Glutamatergic neuron (in vitro differentiated cells): ENCODE data around the gene CALB2. TPM values are rescaled to one million over a fixed set of nuclear protein-coding genes. Genes with fewer than 3 reads are reported as not detected.

Source experiments
- DNase-seq: peaks from one replicate; pipeline ENCODE4 v3.0.0; 2022
- H3K27ac Mint-ChIP-seq: one replicate; pipeline ENCODE4 v1.8.0; 2020; ENCODE audit warnings: mild to moderate bottlenecking, mixed read lengths, inconsistent platforms; ENCODE audit not compliant: unreplicated experiment
- H3K27me3 Mint-ChIP-seq: one replicate; pipeline ENCODE4 v1.8.0; 2020; ENCODE audit warnings: mild to moderate bottlenecking, moderate library complexity, mixed read lengths, inconsistent platforms; ENCODE audit not compliant: unreplicated experiment
- H3K36me3 Mint-ChIP-seq: one replicate; pipeline ENCODE4 v1.8.0; 2020; ENCODE audit warnings: mild to moderate bottlenecking, mixed read lengths, inconsistent platforms; ENCODE audit not compliant: unreplicated experiment
- H3K4me1 Mint-ChIP-seq: one replicate; pipeline ENCODE4 v1.8.0; 2020; ENCODE audit warnings: mild to moderate bottlenecking, low read depth, mixed read lengths, inconsistent platforms; ENCODE audit not compliant: unreplicated experiment
- H3K4me3 Mint-ChIP-seq: one replicate; pipeline ENCODE4 v1.8.0; 2020; ENCODE audit warnings: mild to moderate bottlenecking, mixed read lengths, inconsistent platforms; ENCODE audit not compliant: unreplicated experiment
- H3K9me3 Mint-ChIP-seq: one replicate; pipeline ENCODE4 v1.8.0; 2020; ENCODE audit warnings: mild to moderate bottlenecking, moderate library complexity, mixed read lengths, inconsistent platforms; ENCODE audit not compliant: unreplicated experiment
- total RNA-seq: library from RNA; stranded (reverse); fragmentation: NEBNext Ultra II Directional; extraction: Animal tissue kit (Norgen Biotek cat#: 25700); gene quantifications from one replicate; pipeline ENCODE4 v1.2.1, GENCODE V29; 2021; ENCODE audit not compliant: unreplicated experiment
- TF ChIP-seq, protein P1 (sequence below): fragments of 200-600 bp; sonication (generic); IDR thresholded peaks from one replicate; pipeline ENCODE4 v1.5.0; 2021; ENCODE audit not compliant: partially characterized antibody, unreplicated experiment

The CALB2 gene
- total RNA-seq, 1 donor from 2014 or later, result 0.39 TPM

DNA sequence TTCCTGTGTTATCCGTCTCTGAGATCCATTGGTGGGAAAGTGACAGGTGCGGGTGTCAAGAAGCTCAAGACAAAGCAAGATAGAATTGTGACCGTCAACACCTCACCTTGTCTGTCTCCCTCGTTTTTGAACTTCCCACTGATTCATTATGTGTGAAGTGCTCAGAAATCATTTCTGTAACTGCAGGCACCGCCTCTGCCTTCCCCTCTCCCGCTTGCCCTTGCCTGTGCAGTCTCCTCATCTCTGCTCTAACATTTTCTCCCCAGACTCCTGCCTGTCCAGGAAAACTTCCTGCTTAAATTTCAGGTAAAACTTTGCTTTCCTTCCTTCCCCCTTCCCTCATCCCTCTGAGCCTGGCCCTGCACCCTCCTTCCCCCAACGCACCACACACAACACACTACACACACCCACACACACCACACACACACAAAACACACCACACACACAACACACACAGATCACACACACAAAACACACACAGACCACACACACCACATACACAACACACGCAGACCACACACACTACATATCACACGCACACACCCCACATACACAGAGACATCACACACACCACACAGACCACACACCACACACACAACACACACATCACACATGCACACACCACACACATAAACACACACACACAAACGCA is 25.7 kb downstream of the CALB2 start:
- Mint-ChIP-seq H3K4me3 (peak overlapping the region; percentile 28), H3K27ac (peak overlapping the region; percentile 15), H3K36me3 (peaks cover 5% of the 10 kb centered on the region), H3K4me1 (peaks cover 4% of the 10 kb centered on the region), H3K27me3 (peaks cover 5% of the 10 kb centered on the region), H3K9me3 (peaks cover 5% of the 10 kb centered on the region)
- TF ChIP-seq, protein P1, sequence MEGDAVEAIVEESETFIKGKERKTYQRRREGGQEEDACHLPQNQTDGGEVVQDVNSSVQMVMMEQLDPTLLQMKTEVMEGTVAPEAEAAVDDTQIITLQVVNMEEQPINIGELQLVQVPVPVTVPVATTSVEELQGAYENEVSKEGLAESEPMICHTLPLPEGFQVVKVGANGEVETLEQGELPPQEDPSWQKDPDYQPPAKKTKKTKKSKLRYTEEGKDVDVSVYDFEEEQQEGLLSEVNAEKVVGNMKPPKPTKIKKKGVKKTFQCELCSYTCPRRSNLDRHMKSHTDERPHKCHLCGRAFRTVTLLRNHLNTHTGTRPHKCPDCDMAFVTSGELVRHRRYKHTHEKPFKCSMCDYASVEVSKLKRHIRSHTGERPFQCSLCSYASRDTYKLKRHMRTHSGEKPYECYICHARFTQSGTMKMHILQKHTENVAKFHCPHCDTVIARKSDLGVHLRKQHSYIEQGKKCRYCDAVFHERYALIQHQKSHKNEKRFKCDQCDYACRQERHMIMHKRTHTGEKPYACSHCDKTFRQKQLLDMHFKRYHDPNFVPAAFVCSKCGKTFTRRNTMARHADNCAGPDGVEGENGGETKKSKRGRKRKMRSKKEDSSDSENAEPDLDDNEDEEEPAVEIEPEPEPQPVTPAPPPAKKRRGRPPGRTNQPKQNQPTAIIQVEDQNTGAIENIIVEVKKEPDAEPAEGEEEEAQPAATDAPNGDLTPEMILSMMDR, result no peak
- DNase-seq, result no peak

DNA sequence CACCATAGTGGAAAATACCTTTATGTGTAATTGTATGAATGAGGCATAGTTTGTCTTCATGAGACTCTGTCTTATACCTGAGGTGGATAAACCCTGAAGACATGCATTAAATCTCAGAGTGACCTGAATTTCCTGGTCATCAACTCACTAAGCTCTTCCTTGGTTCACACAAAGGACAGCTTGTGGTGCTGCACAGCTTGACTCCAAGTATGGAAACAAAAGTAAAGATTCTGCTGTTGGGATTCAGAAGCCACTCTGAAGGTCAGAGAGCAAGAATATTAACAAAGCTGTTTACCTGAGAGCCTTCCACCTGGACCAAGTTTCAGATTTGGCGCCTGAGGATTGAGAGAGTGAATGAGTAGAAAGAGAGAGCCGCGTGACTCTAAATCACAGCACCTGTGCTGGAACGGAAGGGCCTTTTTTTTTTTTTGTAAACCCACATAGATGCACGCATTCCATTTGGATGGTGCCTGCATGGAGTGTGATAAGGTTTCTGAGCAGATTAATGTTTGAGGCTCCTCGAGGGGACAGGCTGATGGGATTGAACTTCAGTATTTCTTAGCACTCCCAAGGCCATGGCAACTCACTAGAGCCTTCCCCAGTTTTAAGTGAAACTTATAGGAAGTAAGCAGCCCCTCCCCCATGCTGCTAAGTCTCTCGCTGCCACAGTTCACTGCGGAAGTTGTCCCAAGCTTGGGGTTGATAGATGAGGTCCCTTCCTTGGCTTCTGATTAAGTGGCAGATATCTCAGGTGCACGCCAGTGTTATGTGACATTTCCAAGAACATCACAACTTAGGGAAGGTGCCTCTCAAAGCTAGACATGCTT is 28.7 kb downstream of the CALB2 start:
- peaks cover 5% of the 10 kb centered on the region for H3K9me3 Mint-ChIP-seq
- no peak for DNase-seq
- no peak overlapping the region for H3K27ac Mint-ChIP-seq
- TF ChIP-seq, protein P1, result no peak
- H3K27me3 Mint-ChIP-seq, result peaks cover 5% of the 10 kb centered on the region
- peaks cover 5% of the 10 kb centered on the region for H3K36me3 Mint-ChIP-seq
- no peak overlapping the region for H3K4me3 Mint-ChIP-seq
- H3K4me1 Mint-ChIP-seq, result peaks cover 4% of the 10 kb centered on the region

DNA sequence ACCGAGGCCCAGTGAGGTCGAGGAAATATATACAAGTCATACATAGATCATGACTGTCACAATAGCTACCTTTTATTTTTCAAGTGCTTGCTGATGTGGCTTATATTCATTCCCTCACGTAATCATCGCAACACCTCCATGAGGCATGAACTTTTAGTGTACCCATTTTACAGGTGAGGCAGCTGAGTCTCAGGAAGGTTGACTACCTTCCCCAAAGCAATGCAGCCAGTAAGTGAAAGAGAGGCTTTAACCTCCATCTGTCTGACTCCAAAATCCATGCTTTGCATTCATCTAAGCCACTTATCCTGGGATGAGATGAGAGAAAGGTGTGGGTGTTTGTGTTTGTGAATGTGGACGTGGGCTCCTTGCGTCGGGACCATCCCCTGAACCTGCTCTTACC is 30.8 kb downstream of the CALB2 start:
- H3K27ac Mint-ChIP-seq, result no peak overlapping the region
- H3K36me3 Mint-ChIP-seq, result peaks cover 4% of the 10 kb centered on the region
- no peak for DNase-seq
- H3K4me3 Mint-ChIP-seq, result no peak overlapping the region
- TF ChIP-seq, protein P1, result no peak
- peaks cover 2% of the 10 kb centered on the region for H3K4me1 Mint-ChIP-seq
- peaks cover 3% of the 10 kb centered on the region for H3K27me3 Mint-ChIP-seq
- H3K9me3 Mint-ChIP-seq, result peaks cover 3% of the 10 kb centered on the region

DNA sequence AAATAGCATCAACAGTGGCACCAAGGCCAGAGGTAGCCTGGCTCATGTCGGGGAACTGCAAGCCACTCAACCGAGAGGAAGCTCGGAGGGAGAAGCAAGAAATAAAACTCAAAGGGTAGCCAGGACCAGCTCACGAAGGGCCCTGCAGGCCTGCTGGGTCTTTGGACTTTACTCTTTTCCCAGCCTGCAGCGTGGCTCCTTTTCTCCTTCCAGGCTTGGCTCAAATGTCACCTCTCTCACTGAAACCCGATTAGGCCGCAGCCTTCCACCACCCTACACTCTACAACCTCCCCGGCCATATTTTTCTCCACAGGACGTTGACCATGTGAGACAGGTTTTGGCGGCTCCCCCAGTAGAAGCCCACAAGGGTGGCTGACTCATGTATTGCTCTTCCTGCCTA is 38.1 kb downstream of the CALB2 start:
- Mint-ChIP-seq H3K9me3 (no peaks in the 10 kb centered on the region), H3K36me3 (peaks cover 4% of the 10 kb centered on the region), H3K4me1 (no peaks in the 10 kb centered on the region), H3K4me3 (no peak overlapping the region), H3K27ac (no peak overlapping the region), H3K27me3 (peaks cover 3% of the 10 kb centered on the region)
- TF ChIP-seq, protein P1, result no peak
- DNase-seq, result no peak
